Endothelial cell of umbilical vein (primary cell): ENCODE measurements around the gene GNAT1. TPM values are rescaled to one million over a fixed set of nuclear protein-coding genes. Genes with fewer than 3 reads are reported as not detected.

Source experiments
- BruUV-seq: library from RNA; stranded (reverse); fragments of 400-500 nt; replicated peaks from 2 replicates; lab custom pipeline; 2021; lab: Mats Ljungman, UMichigan
- CTCF ChIA-PET: fragments of 300-600, 350-600 bp; sonication (Branson Sonifier 250); formaldehyde crosslinking; loops from one replicate; lab custom pipeline; 2021; ENCODE audit warnings: antibody characterized with exemption, inconsistent platforms; lab: Charles Lee
- POLR2A ChIA-PET: fragments of 300-600, 350-600 bp; sonication (Branson Sonifier 250); formaldehyde crosslinking; loops from one replicate; lab custom pipeline; 2021; ENCODE audit warnings: antibody characterized with exemption, inconsistent platforms; lab: Charles Lee
- DNase-seq: peaks from one replicate; pipeline ENCODE4 v3.0.0-alpha.2; 2011; ENCODE audit warnings: low read depth, low spot score
- FAIRE-seq: peaks from 2 replicates; lab custom pipeline; 2011; peaks lifted over from hg19 to GRCh38; lab: Jason Lieb, UNC
- H2AFZ ChIP-seq: 2 replicates; pipeline ENCODE4 v1.6.0; 2012; ENCODE audit warnings: low read depth, low read length, control low read depth, inconsistent platforms
- H3K27ac ChIP-seq: 2 replicates; pipeline ENCODE4 v1.5.1; 2011; ENCODE audit warnings: low read depth, mild to moderate bottlenecking, control low read depth, low read length, moderate library complexity; ENCODE audit not compliant: insufficient read depth
- H3K27me3 ChIP-seq, 2 experiments: 2 replicates each; pipeline versions ENCODE4 v1.6.0 to v1.6.1; 2011; ENCODE audit warnings: low read length in 2 of 2, mixed read lengths in 1 of 2; ENCODE audit not compliant: control insufficient read depth in 2 of 2, insufficient read depth in 2 of 2
- H3K36me3 ChIP-seq, 2 experiments: 2 replicates in 1 of 2; 3 replicates in 1 of 2; pipeline ENCODE4 v1.5.1; 2011; ENCODE audit warnings: low read length in 2 of 2, mild to moderate bottlenecking in 1 of 2, moderate library complexity in 1 of 2; ENCODE audit not compliant: control insufficient read depth in 2 of 2, insufficient read depth in 2 of 2; ENCODE audit errors: extremely low read depth in 1 of 2
- H3K4me1 ChIP-seq: 3 replicates; pipeline ENCODE4 v1.5.1; 2011; ENCODE audit warnings: mild to moderate bottlenecking, low read length; ENCODE audit not compliant: control insufficient read depth, insufficient read depth; ENCODE audit errors: extremely low read depth
- H3K4me2 ChIP-seq: 2 replicates; pipeline ENCODE4 v1.6.1; 2011; ENCODE audit warnings: low read length, control low read depth, mixed read lengths; ENCODE audit not compliant: insufficient read depth
- H3K4me3 ChIP-seq, 3 experiments: fragments of 200-600 bp in 1 of 3; sonication (generic), shearing (Covaris generic) in 1 of 3; replicated peaks in 1 of 3; 2 replicates each; pipeline ENCODE4 v1.5.1; 2011 to 2016; ENCODE audit warnings: control low read depth in 3 of 3, low read length in 3 of 3, mild to moderate bottlenecking in 2 of 3, inconsistent platforms in 1 of 3, low read depth in 1 of 3, moderate library complexity in 1 of 3; ENCODE audit not compliant: insufficient read depth in 1 of 3
- H3K79me2 ChIP-seq: 2 replicates; pipeline ENCODE4 v1.6.0; 2012; ENCODE audit warnings: low read length, inconsistent platforms; ENCODE audit not compliant: control insufficient read depth, insufficient read depth
- H3K9ac ChIP-seq: replicated peaks from 2 replicates; pipeline ENCODE3; 2011; ENCODE audit warnings: low read length, control low read depth; ENCODE audit not compliant: insufficient read depth; ENCODE audit errors: extremely low read depth
- H3K9me1 ChIP-seq: replicated peaks from 3 replicates; pipeline ENCODE4 v1.6.0; 2011; ENCODE audit warnings: mild to moderate bottlenecking, low read length; ENCODE audit not compliant: control insufficient read depth, insufficient read depth; ENCODE audit errors: extremely low read depth
- H3K9me3 ChIP-seq: replicated peaks from 2 replicates; pipeline ENCODE4 v1.5.1; 2012; ENCODE audit warnings: low read length, inconsistent platforms; ENCODE audit not compliant: control insufficient read depth, insufficient read depth
- H4K20me1 ChIP-seq: replicated peaks from 2 replicates; pipeline ENCODE3; 2011; ENCODE audit warnings: mild to moderate bottlenecking, low read length; ENCODE audit not compliant: control insufficient read depth, insufficient read depth; ENCODE audit errors: extremely low read depth
- EZH2 ChIP-seq: IDR thresholded peaks from 2 replicates; pipeline ENCODE4 v1.6.1; 2012; ENCODE audit warnings: borderline replicate concordance, low read depth, mild to moderate bottlenecking, moderate library complexity, low read length, inconsistent platforms; ENCODE audit not compliant: severe bottlenecking
- FOS ChIP-seq: IDR thresholded peaks from 2 replicates; pipeline ENCODE4 v1.6.1; 2011; ENCODE audit warnings: mild to moderate bottlenecking, low read length, moderate library complexity, borderline replicate concordance; ENCODE audit not compliant: insufficient read depth
- GATA2 ChIP-seq: IDR thresholded peaks from 2 replicates; pipeline ENCODE4 v1.7.0; 2011; ENCODE audit warnings: low read depth, mild to moderate bottlenecking, moderate library complexity, mixed read lengths, low read length; ENCODE audit not compliant: insufficient read length, insufficient read depth
- JUN ChIP-seq: IDR thresholded peaks from 2 replicates; pipeline ENCODE4 v1.6.1; 2011; ENCODE audit warnings: borderline replicate concordance, low read depth; ENCODE audit not compliant: insufficient read length, insufficient read depth
- MYC ChIP-seq: IDR thresholded peaks from one replicate; pipeline ENCODE4 v1.6.1; 2011; ENCODE audit warnings: mild to moderate bottlenecking, low read depth, low read length
- POLR2A ChIP-seq: IDR thresholded peaks from 2 replicates; pipeline ENCODE4 v1.6.1; 2012; ENCODE audit warnings: low read depth, mild to moderate bottlenecking, control low read depth, low read length
- POLR2AphosphoS5 ChIP-seq: IDR thresholded peaks from 2 replicates; pipeline ENCODE4 v1.6.1; 2012; ENCODE audit warnings: low read depth, mild to moderate bottlenecking, control low read depth, low read length, moderate library complexity; ENCODE audit not compliant: insufficient read depth
- dilution Hi-C: fragments of 300-500 bp; cut with MboI; formaldehyde crosslinking; loops from one replicate; pipeline ENCODE4 v1.15.0; 2019; ENCODE audit warnings: low sequenced_read_pairs; ENCODE audit not compliant: extremely low pct_ligation_motif_present
- intact Hi-C: fragments of 100-400 bp; cut with micrococcal nuclease; formaldehyde crosslinking; loops from one replicate; pipeline ENCODE4 v1.10.0; 2022
- polyA plus RNA-seq, 4 experiments: library from polyadenylated mRNA; depleted of rRNA in 3 of 4; stranded (reverse) in 3 of 4; unstranded in 1 of 4; fragments of >200 nt; gene quantifications; 2 replicates each; pipeline versions ENCODE4 v1.2.1 to v1.2.3, GENCODE V29; 2011 to 2012; ENCODE audit warnings: missing spikeins in 1 of 4
- total RNA-seq: library from RNA; stranded (reverse); gene quantifications from 2 replicates; pipeline ENCODE4 v1.2.3, GENCODE V29; 2021
- TF ChIP-seq, protein P1 (sequence below): IDR thresholded peaks from 2 replicates; pipeline ENCODE4 v1.6.1; 2011; ENCODE audit not compliant: insufficient read depth, insufficient read length
- TF ChIP-seq, protein P2 (sequence below), 2 donors: IDR thresholded peaks; 1 replicate in 1 of 2; 2 replicates in 1 of 2; pipeline ENCODE4 v1.5.1; 2011; ENCODE audit warnings: low read length in 2 of 2, mild to moderate bottlenecking in 2 of 2, moderate library complexity in 2 of 2, control low read depth in 1 of 2, inconsistent platforms in 1 of 2, low read depth in 1 of 2; ENCODE audit not compliant: insufficient read depth in 1 of 2; ENCODE audit errors: extremely low read depth in 1 of 2

The GNAT1 gene
- total and polyA plus RNA-seq, 2 donors (not counting 3 experiments of a cell fraction or from before 2014, with no cell fraction given), result 0.77 TPM; not detected in 1

- Histone ChIP-seq H3K4me1 (peaks cover 98% of the 10 kb centered on the region), H3K9me3 (no peaks in the 10 kb centered on the region), H3K27ac (peak overlapping the region; percentile 34), H2AFZ (no peak overlapping the region), H3K79me2 (peaks cover 65% of the 10 kb centered on the region), H3K9ac (no peak overlapping the region), H3K4me3 (no peak overlapping the region), H3K4me2 (peak overlapping the region; percentile 11), H4K20me1 (no peaks in the 10 kb centered on the region), H3K9me1 (no peaks in the 10 kb centered on the region), H3K36me3 (peaks cover 0 to 9% of the 10 kb centered on the region in 2 experiments), H3K27me3 (no peaks in the 10 kb centered on the region)
- intact Hi-C loops (no loop called here), dilution Hi-C loops (no loop called here)
- ChIA-PET POLR2A (no interaction called here), CTCF (interaction anchor here (0.8 to 1.4 kb wide), 3 partner anchors 11 to 30 kb away, joined by 3 read pairs; partner anchors contain the start of gene GNAT1)
- FAIRE-seq, result peak; percentile 35
- DNase-seq, result no peak
- no peak for TF ChIP-seq EZH2
- TF ChIP-seq MYC, result no peak
- TF ChIP-seq, protein P1, sequence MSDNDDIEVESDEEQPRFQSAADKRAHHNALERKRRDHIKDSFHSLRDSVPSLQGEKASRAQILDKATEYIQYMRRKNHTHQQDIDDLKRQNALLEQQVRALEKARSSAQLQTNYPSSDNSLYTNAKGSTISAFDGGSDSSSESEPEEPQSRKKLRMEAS, result no peak
- TF ChIP-seq GATA2, result no peak
- no peak for TF ChIP-seq POLR2AphosphoS5
- TF ChIP-seq POLR2A, result no peak
- TF ChIP-seq, protein P2, sequence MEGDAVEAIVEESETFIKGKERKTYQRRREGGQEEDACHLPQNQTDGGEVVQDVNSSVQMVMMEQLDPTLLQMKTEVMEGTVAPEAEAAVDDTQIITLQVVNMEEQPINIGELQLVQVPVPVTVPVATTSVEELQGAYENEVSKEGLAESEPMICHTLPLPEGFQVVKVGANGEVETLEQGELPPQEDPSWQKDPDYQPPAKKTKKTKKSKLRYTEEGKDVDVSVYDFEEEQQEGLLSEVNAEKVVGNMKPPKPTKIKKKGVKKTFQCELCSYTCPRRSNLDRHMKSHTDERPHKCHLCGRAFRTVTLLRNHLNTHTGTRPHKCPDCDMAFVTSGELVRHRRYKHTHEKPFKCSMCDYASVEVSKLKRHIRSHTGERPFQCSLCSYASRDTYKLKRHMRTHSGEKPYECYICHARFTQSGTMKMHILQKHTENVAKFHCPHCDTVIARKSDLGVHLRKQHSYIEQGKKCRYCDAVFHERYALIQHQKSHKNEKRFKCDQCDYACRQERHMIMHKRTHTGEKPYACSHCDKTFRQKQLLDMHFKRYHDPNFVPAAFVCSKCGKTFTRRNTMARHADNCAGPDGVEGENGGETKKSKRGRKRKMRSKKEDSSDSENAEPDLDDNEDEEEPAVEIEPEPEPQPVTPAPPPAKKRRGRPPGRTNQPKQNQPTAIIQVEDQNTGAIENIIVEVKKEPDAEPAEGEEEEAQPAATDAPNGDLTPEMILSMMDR (IDR thresholded peaks at IDR 0.05; ENCODE audit: extremely low read depth in 1 of 2, insufficient read depth in 1 of 2, low read depth in 1 of 2, low read length in 2 of 2), result no peak
- no peak for TF ChIP-seq FOS
- TF ChIP-seq JUN, result no peak
- BruUV-seq, result no TSS peak
Observed at GRCh38 chr3:50161320-50161719, 30.1 kb upstream of the GNAT1 start.
